ENCODE results near the gene MIAT.
"Not testable (repeated sequence)": the region's sequence is repeated elsewhere in the genome, so short reads cannot be mapped to it uniquely, and the experiment has no call there.

The MIAT gene

GRCh38 chr22:26701323-26701722, 43.9 kb downstream of the MIAT start:
- no peak for DNase-seq

GRCh38 chr22:26702906-26703830, 45.8 kb downstream of the MIAT start:
- DNase-seq, result no peak

- not testable (repeated sequence) for DNase-seq
Measured at GRCh38 chr22:26705379-26705778, 48.0 kb downstream of the MIAT start.

GRCh38 chr22:26707090-26707489, 49.7 kb downstream of the MIAT start:
- DNase-seq, result no peak

GRCh38 chr22:26707581-26707980, 50.2 kb downstream of the MIAT start:
- no peak for DNase-seq

DNA sequence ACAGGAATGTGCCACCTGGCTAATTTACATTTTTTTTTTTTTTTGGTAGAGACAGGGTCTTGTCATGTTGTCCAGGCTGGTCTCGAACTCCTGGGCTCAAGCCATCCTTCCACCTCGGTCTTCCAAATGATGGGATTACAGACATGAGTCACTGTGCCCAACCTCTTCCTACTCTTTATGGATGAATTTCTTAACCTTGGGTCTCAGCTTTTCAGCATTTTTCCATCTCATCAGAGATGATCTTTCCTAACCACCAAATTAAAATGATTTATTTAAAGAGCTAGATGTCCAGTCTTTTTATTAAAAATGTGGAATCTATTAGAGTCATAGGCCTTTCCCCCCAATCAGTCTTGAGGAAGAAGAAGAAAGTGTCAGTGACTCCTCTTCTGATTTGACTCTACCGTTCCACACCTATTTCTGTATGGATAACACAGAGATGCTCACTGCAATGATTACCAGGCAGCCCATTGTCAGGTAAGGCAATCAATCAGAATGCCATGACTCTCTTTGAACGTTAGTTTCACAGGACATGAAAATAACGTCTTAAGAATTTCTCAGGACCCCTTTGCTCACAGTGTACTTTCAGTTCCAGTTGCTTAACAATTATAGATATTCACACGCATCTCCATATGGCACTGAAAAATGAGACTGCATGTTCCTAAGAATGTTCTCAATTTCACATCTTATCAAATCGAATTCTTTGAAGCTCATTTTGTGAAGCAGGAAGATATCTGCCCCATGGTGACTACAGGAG, 51.0 kb downstream of the MIAT start:
- DNase-seq, result no peak

GRCh38 chr22:26709617-26710390, 52.4 kb downstream of the MIAT start:
- DNase-seq, result no peak

DNA sequence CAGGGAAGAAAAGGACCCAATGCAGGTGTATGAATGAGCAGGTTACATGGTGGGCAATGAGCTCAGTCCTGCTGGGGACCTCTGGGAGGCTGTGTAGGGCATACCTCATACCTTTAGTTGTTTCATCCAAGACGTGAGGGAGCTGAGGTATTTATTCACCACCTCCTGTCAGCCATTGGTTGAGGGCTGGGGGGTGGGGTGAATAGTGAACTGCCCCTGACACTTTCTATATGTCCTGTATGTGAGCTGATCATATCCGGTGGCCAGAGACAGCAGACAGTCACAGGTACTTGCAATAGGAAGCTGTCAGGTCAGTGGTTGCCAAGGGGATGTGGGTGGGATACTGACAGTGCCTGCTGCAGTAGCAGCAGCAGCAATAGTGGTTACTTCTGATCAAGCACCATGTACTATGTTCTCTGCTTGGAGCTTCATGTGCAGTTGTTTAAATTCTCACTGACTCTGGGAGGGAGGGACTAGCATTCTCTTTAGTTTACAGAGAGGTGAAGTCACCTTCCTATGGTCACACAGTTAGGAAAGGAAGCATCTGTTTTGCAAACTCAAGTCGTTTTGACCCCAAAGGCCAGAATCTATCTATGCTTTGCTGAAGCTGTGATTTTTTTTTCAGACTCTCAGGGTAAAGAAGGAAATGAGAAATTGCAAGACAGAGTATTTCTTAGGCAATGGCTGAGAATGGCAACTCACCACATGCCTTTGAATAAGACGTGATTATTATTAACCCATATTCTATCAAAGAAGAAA, 54.0 kb downstream of the MIAT start:
- DNase-seq, result no peak

GRCh38 chr22:26712158-26712557, 54.8 kb downstream of the MIAT start:
- DNase-seq, result no peak

DNA sequence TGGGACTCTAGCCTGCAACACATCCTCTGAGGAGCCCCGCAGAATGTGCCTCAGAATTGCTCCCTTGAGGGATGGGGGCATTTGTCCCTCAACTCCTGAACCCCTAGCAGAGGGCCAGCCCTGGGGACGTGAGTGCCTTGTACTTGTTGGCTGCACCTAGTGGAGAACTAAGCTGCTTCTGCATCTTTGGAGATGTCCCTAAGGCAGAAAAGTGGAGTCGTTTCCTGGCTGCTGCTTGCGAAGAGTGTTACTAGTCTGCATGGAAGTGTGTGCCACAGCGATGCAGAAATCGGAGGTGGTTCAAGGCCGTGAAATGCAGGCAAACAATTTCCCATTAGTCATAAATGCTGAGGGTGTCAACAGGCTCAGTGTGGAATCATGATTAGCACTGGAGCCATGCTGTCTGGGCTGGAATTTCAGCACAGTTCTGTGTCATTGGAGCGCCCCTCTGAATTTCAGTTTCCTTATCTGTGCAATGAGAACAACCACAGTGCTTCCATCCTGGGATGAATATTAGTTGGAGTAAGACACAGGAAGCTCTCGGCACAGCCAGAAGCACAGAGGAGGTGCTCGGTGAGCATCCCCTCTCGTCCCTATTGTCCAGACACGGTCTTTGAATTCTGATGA, 56.5 kb downstream of the MIAT start:
- DNase-seq, result no peak

GRCh38 chr22:26714971-26715370, 57.6 kb downstream of the MIAT start:
- DNase-seq, result no peak

DNA sequence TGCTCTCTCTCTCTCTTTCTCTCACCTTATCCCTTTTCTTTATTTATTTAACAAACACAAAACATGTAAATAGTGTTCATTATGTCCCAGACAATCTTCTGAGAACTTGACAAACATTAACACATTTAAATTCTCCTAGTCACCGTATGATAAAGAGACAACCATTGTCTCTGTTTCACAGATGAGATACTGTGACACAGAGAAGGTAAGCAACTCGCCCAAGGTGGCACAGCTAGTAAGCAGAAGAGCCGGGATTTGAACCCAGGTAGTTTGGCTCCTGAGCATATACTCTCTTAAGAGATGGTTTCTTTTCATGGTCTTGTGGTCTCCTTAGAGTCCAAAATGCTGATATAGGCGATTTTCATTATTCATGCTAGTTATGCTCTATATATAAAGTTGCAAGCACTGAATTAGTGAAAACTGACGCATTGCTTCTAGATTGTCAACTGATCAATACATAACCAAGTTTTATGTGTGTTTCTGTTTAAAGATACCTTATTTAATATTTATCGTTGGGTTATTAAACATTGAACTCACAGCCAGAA, 58.1 kb downstream of the MIAT start:
- DNase-seq, result no peak

GRCh38 chr22:26718488-26718887, 61.1 kb downstream of the MIAT start:
- no peak for DNase-seq

GRCh38 chr22:26718905-26719304, 61.5 kb downstream of the MIAT start:
- DNase-seq, result no peak

- DNase-seq, result no peak
Measured at GRCh38 chr22:26722159-26722558, 64.8 kb downstream of the MIAT start.

DNA sequence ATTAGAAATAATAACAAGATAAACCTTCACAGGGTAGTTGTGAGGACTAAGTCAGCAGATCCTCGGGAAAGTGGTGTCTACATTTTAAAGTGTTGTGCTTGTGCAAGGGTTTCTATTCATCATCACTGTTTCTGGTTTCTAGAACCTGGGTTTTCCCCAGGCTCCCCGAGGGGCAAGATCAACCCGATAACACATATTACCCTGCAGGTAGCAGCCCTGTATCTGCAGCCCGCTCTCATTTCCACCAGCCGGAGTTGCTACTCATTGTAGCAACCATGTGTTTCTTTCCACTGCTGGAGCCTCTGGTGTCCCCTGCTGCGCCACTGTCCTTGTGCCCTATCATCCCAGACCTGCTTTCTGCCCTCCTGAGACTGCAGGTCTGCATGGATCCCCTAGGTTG, 67.0 kb downstream of the MIAT start:
- DNase-seq, result no peak

GRCh38 chr22:26725012-26725676, 67.8 kb downstream of the MIAT start:
- DNase-seq, result no peak
